GM21360 (cell line): ENCODE results near the gene HOXD3.

ENCODE experiments used
- ATAC-seq: cut with Tn5 transposase; IDR thresholded peaks from one replicate; pipeline ENCODE4 v1.9.1; 2021; ENCODE audit warnings: mild to moderate bottlenecking, moderate library complexity; ENCODE audit not compliant: unreplicated experiment

HOXD3 gene

DNA sequence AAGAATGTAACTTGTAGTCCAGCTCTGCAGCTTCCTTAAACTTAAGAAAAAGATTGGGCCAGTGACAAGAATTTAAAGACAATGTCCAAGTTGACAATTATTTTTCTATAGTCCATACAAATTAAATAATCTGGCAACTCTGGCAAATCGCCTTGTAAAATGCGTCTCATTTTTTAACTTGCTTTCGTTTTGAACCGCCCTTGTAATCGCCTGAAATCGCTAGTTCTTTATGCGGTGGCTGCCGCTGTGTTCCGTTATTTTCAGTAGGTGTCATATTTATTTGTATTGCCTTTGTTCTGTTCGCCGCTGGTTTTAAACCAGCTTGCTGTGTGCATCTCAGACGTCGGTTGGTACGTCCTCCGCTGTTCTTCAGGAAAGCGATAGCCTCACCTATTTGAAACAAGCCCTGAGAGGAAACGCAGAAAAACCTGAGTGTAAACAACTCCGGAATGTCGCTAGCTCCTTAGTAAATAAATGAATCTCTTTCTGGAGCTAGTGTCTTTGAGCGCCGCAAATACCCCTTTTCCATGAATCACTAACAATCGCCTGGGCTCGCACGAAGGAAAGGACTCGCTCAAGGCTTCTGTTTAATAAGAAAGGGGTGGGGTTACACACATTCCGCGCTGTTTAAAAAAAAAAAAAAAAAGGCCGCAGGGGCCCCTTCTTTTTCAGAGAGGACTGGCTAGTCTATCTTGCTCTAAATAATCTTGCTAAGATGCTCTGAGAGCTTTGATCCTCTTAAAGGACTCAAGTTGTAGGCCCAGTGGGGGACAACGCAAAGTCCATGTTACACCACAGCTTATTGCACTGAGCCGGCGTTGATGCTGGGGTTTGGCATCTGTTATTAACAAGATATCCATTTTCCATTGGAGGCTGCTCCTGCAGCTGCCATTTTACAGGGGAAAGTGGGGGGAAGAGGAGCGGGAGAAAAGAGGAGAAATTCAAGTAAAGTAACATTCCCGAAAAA lies 24.6 kb upstream of the HOXD3 start:
- no peak for ATAC-seq

DNA sequence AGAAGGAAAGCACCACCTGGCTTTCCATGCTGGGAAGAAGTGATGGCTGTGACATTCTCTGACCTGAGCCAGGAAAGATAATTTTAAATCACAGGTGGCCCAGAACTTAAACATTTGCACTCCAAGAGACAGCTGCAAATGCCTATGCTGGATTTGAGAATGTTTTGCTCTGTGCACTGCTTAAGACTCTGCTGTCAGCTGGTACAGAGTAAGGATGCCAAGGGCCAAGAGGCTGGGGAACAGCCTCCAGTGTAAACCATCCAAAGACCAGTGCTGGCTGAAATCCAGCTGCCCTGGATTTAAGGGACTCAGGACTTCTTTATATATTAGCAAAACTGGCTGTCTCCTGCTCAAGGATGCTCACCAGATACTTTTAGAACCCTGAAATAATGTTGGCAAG lies 23.7 kb upstream of the HOXD3 start:
- ATAC-seq, result no peak

GRCh38 chr2:176134035-176134434 lies 23.1 kb upstream of the HOXD3 start:
- no peak for ATAC-seq

DNA sequence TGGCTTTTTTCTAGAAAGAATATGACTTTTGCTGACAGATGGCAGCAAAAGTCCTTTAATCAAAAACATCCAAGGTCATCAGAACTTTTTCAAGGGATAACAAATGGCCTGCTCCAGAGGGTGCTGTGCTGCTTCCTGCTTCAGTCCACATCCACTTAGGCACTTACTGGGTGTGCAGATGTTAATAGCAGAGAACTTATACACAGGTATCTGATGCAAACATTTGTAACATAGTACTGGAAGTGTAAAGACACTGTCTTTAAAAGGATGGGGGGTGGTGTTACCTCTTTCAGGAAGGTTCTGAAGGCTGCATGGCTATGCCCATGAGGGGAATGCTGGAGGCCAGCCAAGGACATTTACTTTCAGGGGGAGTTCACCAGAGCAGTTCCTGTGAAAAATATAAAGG lies 22.1 kb upstream of the HOXD3 start:
- no peak for ATAC-seq

GRCh38 chr2:176136374-176137251 lies 20.5 kb upstream of the HOXD3 start:
- no peak for ATAC-seq

DNA sequence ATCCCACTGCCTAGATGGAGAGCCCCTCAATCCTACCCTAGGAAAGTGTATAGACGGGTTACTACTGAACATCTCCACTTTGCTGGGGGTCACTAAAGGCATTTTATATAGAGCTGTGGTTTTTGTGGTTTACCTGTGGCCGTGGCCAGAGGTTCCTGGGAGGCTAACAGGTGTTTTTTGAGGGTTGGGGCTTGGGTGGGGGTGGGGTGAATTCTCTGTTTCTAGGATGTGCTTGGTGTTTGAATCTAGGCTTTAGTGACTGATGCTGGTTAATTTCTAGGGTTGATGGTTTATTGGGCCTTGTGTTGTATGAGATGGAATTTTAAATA lies 19.9 kb upstream of the HOXD3 start:
- no peak for ATAC-seq

- ATAC-seq, result no peak
These were observed 19.2 kb upstream of the HOXD3 start for GRCh38 chr2:176137906-176138305.

GRCh38 chr2:176138526-176138922 lies 18.6 kb upstream of the HOXD3 start:
- ATAC-seq, result no peak

GRCh38 chr2:176138923-176139660 lies 18.0 kb upstream of the HOXD3 start:
- no peak for ATAC-seq

DNA sequence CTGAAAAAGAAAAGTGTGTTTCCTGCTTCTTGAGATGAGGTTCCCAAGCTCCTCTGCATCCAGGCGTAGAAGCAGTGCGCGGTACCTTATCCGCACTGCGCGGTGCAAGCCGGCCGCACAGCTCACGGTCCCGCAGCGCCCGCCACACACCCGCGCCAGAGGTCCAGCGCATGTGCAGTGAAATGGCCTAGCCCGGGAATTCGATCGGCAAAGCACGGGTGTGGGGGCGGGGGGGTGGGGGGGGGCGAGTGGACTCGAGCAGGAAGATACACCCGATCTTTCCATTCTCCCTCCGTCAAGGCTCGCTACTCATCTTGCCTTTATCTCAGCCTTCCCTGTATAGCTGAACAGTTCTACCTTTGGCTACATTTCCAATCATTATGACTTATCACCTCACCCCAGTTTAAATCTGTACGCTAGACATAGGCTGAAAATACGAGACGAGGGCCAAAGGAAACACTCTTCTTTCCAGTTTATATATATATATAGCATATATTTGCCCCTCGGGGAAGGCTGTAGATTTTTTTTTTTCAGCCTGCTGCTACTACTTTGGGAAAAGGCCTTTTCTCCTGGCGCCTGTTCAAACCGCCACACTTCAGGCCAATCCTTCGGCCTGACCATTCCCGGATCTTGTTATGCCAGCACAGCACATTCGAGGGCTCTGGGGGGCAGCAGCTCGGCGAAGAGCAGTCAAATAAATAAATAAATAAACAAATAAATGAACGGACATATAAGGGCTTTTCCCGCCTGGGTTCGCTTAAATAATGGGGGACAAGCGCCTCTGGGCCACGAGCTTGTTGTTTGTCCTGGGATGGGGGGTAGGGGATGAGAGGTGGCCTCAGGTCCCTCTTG lies 17.2 kb upstream of the HOXD3 start:
- ATAC-seq, result no peak

DNA sequence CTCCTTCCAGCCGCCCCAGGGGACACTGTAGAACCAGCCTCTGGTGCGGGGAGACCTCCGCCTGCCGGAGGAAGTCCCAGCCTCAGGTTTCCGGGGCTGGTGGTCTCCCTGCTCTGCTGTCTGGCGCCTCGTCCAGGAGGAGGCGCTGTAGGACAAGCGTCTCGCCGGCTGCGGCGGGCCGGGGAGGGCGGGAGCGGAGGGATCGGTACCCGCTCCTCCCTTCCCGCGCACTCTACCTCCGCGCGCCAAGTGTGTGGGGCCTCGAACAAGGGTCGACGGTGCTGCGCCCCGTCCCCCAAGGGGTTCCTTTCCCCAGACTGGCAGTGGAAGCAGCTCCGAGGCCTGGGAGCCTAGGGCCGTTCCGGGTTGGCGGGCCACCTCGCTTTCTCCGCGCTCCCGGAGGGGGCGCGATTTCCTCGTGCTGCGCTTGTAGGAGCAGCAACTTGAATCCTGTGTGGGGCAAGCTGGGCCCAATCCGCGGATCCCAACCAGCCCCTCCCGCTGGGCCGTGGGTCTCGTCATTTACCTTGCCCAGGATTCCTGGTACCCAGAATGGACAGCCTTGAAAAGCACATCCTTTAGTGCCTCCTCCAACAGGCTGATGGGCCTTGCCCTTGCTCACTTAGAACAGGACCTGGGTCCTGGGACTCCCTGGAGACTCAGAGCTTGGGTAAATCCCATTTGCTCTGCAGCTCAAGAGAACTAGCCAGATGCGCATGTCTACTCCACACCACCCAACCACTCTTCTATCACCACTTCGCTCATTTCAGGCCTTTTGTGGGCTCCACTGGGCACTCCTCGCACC lies 16.4 kb upstream of the HOXD3 start:
- ATAC-seq, result peak; percentile 88

DNA sequence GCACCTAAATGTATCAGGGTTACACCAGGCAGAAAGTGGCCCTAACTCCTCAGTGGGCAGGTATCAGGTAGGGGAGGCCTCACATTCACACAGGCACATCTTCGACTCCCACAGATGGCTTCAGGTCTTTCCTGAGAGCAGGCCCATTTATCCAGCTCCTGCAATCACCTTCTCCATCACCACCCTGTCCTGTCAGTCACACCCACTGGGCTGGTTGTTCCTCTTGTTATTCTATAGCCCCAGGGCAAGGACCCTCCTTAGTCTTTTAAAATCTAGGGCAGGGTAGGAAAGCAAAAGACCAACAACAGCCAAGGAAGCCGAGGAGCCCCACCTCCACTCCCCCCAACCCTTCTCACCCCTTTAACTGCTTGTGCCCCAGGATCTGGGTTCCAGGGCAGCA lies 14.8 kb upstream of the HOXD3 start:
- ATAC-seq, result no peak

GRCh38 chr2:176145085-176145969 lies 11.8 kb upstream of the HOXD3 start:
- no peak for ATAC-seq

DNA sequence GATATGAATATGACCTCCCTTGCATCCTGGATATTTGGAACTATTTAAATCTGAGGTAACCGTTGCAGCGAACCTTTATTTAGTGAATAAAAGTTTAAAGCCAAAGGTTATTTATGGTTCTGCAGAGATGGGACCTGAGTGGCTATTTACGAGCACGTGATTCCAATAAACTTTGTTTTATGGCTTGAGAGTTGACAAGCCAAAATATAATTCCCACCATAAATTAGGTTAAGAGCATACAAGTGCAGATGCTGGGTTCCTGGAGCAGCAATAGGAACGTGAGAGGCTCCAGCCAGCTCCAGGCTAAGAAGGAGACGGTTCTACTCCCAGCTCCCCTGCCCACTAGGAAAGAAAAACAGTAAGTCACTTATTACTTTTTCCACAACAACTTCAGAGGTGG lies 11.0 kb upstream of the HOXD3 start:
- no peak for ATAC-seq

- no peak for ATAC-seq
These were observed 10.5 kb upstream of the HOXD3 start for GRCh38 chr2:176146645-176147044.

GRCh38 chr2:176147210-176147799 lies 9.8 kb upstream of the HOXD3 start:
- ATAC-seq, result no peak

GRCh38 chr2:176147800-176148496 lies 9.2 kb upstream of the HOXD3 start:
- no peak for ATAC-seq
